Measurements from ENCODE around the gene ZNF672.
A peak's percentile ranks its signal among the peaks of the same experiment; 100 is the strongest.
"Not testable (repeated sequence)": the region's sequence is repeated elsewhere in the genome, so short reads cannot be mapped to it uniquely, and the experiment has no call there.

Gene ZNF672

GRCh38 chr1:248871837-248872401 is 33.9 kb downstream of the ZNF672 start:
- no peak for DNase-seq (ENCODE audit: extremely low read depth, low read depth)

GRCh38 chr1:248872752-248873408 is 34.9 kb downstream of the ZNF672 start:
- peak; percentile 3 for DNase-seq (ENCODE audit: extremely low read depth, low read depth)
- no peak for TF ChIP-seq CTCF (IDR thresholded peaks at IDR 0.05; ENCODE audit: low read depth, low read length)

More at GRCh38 chr1:248871837-248872401, 33.9 kb downstream of the ZNF672 start:
- no peak for TF ChIP-seq CTCF (IDR thresholded peaks at IDR 0.05; ENCODE audit: low read depth, low read length)

GRCh38 chr1:248873409-248873992 is 35.5 kb downstream of the ZNF672 start:
- no peak for TF ChIP-seq CTCF (IDR thresholded peaks at IDR 0.05; ENCODE audit: low read depth, low read length)
- peak; percentile 94 for DNase-seq (ENCODE audit: extremely low read depth, low read depth)

- DNase-seq (ENCODE audit: extremely low read depth, low read depth), result no peak
- no peak for TF ChIP-seq CTCF (IDR thresholded peaks at IDR 0.05; ENCODE audit: low read depth, low read length)
Measured at GRCh38 chr1:248873993-248874533, 36.0 kb downstream of the ZNF672 start.

GRCh38 chr1:248881261-248881660 is 43.2 kb downstream of the ZNF672 start:
- DNase-seq (ENCODE audit: extremely low read depth, low read depth), result no peak
- no peak for TF ChIP-seq CTCF (IDR thresholded peaks at IDR 0.05; ENCODE audit: low read depth, low read length)

- not testable (repeated sequence) for DNase-seq (ENCODE audit: extremely low read depth, low read depth)
Measured at GRCh38 chr1:248882427-248882826, 44.4 kb downstream of the ZNF672 start.

GRCh38 chr1:248884632-248885295 is 46.7 kb downstream of the ZNF672 start:
- TF ChIP-seq CTCF (IDR thresholded peaks at IDR 0.05; ENCODE audit: low read depth, low read length), result no peak; the same call in none of the 2 replicates
- DNase-seq (ENCODE audit: extremely low read depth, low read depth), result no peak

Data from AG09319 (cell line).